HG02884 (cell line): ENCODE data around the gene HEXIM2.
A peak's percentile ranks its signal among the peaks of the same experiment; 100 is the strongest.

Source experiments
- ATAC-seq: cut with Tn5 transposase; IDR thresholded peaks from one replicate; pipeline ENCODE4 v1.9.1; 2021; ENCODE audit warnings: mild to moderate bottlenecking, moderate library complexity; ENCODE audit not compliant: unreplicated experiment

Gene HEXIM2

DNA sequence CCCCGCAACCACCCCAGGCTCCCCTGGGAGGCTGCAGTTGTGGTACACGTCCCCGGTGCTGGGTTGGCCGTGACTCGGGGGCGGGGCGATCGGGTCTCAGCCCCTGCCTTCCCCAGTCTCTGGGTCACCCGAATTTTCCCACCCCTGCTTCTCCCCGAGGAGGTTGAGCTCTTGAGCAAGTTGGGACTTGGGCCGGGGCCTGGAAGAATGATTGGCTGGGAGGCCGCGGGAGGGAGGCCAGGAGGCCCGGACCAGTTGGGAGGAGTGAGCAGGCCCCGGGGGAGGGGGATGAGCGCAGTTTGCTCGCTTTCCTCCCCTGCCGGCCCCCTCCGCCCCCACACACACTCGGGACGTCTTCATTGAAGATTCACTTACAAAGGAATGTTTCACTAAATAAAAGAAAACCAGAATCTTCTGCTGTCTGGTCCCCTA, 17.9 kb upstream of the HEXIM2 start:
- ATAC-seq: no peak

- ATAC-seq: no peak
These were observed 17.3 kb upstream of the HEXIM2 start for GRCh38 chr17:45144199-45145034.

DNA sequence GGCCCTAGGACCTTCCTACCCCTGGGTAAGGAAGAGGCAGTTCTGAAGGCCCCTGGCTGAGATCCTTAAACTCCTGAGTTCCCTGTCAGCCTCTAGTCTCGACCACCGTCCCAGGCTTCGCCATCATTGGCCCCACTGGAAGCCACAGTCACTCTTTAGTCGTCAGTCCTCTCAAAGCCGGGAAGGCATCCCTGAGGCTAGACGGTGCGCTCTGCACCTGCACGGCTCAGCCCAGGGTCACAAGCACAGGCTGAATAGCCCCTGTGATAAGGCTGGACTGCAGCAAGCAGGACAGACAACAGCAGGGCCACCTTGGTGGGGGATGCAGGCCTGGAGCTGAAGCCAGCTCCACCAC, 16.7 kb upstream of the HEXIM2 start:
- ATAC-seq: no peak

- no peak for ATAC-seq
These were observed 15.5 kb upstream of the HEXIM2 start for GRCh38 chr17:45146166-45146565.

GRCh38 chr17:45146592-45146889, 15.1 kb upstream of the HEXIM2 start:
- ATAC-seq: no peak

DNA sequence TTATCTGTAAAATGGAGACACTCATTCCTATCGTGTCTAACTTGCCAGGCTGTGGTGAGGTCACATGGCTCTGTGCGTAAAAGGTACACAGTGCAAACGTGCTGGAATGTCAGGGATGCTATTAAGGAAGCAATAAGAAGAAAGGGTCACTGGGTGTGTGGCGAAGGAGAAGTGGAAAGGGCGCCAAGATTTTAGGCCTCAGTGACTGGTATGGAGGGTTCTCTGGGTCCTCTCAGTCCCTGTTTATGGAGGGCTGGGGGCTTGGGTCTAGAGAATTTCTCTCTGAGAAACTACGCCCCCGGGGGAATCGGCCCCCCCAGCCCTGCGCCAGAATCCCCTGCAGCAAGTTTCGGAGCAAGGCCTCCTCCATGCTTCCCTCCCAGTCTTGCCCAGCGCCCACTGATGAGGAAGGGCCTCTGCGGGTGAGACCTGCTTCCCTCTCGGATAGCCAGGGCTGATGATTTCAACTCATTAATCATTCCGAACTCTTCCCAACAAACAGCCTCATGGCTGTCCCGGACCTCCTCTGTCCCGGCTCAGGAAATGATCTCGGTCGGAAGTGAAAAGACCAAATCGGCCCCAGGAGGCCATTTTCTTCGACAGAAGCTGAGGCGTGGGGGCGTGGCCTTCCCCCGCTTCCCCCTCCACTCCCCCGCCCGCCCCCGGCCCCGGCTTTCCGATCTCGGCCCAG, 14.6 kb upstream of the HEXIM2 start:
- no peak for ATAC-seq

DNA sequence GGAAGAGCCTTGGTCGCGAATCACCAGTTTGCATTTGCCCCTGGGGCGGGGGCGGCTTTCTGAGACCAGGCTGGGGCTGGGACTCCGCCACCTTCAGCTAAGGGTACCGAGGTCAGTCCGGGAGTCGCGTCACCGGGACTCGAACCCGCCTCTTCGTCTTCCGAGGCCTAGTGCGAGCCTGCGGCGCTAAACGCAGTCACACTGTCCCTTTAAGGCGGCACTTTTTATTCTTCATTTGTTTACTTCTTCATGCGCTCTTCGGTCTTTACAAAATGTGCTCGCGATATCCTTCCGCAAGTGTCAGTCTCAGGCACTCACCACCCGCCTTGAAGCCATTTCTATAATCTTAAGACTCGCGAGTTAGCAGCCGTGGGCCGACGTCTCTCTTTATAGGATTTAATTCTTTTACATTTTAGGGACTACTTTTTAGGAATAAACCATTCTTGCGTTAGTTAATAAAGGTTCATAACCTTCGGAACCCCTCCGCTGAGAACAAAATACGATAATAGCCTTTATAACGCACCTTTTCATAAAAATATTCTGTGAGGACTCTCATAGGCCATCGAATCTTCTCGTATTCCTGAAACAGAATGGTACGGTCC, 14.0 kb upstream of the HEXIM2 start:
- no peak for ATAC-seq

DNA sequence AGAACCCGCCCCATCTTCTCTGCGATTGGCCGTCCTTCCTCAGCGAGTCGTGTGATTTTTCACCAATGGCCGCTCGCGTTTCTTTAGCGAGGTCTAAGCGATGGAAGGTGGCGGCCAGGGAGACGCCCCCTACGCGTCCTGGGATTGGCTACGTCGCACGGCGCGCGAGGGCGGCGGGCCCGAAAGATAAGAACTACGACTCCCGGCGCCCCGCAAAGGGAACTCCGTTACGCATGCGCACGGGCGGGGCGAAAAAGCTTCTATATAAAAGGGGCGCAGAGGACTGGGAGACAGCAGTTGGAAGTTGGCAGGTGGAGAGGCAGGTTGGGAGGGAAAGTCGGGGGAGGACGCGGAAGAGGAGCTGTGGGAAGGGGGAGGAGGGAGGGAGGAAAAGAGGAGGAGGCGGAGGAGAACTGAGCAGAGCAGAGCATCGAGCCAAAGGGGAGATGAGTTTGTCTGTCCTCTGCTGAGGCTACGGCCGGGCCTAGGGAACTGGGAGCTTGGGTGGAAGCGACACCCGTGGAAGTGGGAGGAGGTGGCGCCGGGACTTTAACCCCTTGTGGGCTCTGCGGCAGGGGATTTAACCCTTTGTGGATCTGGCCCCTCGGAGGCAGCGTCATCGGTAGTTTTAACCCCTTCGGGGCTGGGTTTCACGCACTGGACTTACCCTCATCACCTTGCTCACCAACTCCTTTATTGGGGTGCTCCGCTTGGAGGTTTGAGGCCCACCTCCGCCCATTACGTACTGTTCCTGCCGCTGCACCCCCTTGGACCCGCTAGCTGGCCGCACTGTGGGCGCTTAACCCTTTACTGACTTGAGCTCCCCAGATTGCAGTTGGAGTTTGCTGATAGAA, 13.3 kb upstream of the HEXIM2 start, which contains the start of gene HEXIM1:
Gene HEXIM1 (plus strand): TSS at position 293 of the 854 bp plus-strand sequence. CDS start 716 bp downstream, outside the sequence.
- ATAC-seq: peak; percentile 75

DNA sequence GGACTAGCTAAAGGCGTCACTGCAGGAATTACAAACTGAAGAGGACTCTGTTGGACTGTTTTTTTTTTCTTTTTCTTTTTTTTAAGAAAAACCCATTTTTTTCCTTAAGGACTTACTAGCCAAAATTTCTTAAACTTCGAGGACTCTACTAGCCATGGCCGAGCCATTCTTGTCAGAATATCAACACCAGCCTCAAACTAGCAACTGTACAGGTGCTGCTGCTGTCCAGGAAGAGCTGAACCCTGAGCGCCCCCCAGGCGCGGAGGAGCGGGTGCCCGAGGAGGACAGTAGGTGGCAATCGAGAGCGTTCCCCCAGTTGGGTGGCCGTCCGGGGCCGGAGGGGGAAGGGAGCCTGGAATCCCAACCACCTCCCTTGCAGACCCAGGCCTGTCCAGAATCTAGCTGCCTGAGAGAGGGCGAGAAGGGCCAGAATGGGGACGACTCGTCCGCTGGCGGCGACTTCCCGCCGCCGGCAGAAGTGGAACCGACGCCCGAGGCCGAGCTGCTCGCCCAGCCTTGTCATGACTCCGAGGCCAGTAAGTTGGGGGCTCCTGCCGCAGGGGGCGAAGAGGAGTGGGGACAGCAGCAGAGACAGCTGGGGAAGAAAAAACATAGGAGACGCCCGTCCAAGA, 12.5 kb upstream of the HEXIM2 start:
- no peak for ATAC-seq

DNA sequence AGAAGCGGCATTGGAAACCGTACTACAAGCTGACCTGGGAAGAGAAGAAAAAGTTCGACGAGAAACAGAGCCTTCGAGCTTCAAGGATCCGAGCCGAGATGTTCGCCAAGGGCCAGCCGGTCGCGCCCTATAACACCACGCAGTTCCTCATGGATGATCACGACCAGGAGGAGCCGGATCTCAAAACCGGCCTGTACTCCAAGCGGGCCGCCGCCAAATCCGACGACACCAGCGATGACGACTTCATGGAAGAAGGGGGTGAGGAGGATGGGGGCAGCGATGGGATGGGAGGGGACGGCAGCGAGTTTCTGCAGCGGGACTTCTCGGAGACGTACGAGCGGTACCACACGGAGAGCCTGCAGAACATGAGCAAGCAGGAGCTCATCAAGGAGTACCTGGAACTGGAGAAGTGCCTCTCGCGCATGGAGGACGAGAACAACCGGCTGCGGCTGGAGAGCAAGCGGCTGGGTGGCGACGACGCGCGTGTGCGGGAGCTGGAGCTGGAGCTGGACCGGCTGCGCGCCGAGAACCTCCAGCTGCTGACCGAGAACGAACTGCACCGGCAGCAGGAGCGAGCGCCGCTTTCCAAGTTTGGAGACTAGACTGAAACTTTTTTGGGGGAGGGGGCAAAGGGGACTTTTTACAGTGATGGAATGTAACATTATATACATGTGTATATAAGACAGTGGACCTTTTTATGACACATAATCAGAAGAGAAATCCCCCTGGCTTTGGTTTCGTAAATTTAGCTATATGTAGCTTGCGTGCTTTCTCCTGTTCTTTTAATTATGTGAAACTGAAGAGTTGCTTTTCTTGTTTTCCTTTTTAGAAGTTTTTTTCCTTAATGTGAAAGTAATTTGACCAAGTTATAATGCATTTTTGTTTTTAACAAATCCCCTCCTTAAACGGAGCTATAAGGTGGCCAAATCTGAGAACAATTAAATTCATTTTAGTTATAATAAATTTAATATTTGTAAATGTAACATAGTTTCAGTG, 11.7 kb upstream of the HEXIM2 start:
- ATAC-seq: no peak

- ATAC-seq: no peak
These were observed 10.5 kb upstream of the HEXIM2 start for GRCh38 chr17:45150911-45151809.

GRCh38 chr17:45155029-45155428, 6.6 kb upstream of the HEXIM2 start:
- no peak for ATAC-seq

DNA sequence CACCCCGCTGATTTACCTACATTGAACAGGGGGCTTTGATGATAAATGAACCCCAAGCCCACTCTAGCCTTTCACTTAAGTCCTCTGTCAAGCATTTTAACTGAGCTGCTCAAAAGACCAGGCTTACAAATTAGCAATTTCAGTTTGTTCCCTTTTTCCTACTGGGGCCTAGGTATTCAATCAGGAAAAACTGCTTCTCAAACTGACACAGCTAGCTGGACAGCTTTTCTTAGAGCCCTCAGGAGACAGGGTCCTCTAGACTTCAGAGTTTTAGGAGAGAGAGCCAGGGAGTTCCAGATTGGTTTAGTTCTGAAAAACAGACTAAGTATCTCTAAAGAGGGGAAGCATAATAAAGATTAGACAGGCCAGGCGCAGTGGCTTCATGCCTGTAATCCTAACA, 6.2 kb upstream of the HEXIM2 start:
- ATAC-seq: no peak

DNA sequence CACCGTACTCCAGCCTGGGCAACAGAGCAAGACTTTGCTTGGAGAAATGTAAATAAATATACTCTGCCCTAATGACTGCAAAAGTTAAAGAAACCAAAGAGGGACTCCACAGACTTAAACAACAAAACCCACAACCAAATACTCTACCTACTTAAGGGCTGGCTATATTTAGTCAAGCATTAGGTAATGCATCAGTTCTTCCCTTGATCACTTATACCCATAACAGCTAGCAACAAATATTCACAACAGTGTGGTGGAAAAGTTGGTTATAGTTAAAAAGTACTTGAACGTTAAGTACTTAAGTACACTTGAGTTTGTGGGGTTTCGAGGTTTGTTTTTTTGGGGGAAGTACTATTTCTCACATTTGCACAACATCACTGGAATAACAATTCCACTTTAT, 5.4 kb upstream of the HEXIM2 start:
- no peak for ATAC-seq

DNA sequence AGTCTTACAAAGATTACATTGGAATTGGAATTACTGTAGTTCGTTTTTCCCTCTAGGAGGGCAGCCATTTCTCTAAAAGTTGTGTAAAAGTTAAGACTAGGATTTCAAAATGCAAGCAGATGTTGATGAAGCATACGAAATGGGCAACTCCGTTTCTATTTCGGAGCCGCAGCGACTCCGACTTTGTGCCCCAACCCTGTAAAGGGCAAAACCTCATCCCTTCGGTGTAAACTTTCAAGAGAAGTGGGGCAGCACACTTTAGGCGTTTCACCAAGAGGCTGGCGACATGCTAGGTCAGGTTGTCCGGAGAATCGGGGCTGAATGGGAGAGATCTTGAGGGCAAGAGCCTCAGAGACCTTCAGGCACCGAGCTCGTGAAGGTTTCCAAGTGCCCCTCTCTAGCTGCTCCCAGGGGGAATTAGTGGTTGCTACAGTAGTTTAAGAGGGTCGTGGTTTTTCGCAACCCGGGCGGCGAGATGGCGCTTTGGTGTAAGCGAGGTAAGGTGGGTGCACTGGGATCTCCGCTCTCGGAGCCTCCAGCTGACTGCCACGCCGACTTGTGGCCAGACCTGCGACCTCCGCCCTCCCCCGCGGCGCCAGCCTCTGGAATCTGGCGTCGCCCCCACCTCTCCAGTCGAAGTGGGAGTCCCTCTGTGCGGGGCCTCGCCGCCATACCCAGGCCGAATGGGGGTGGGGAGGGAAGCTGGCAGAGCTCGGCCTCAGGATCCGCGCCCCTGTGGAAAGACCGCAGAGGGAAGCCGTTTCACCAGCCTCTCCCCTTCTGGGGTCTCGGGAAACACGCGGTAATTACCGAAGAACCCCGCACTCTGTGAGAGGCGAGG, 1.0 kb upstream of the HEXIM2 start:
- ATAC-seq: peak; percentile 12

- ATAC-seq: no peak
These were observed 481 bp downstream of the HEXIM2 start for GRCh38 chr17:45162025-45162687.

- ATAC-seq: no peak
These were observed 3.1 kb downstream of the HEXIM2 start for GRCh38 chr17:45164734-45165269.
